Measurements from ENCODE around the gene SLC51A. TPM values are rescaled to one million over a fixed set of nuclear protein-coding genes. Genes with fewer than 3 reads are reported as not detected.

The SLC51A gene
- total RNA-seq, result not detected in 2 replicates

DNA sequence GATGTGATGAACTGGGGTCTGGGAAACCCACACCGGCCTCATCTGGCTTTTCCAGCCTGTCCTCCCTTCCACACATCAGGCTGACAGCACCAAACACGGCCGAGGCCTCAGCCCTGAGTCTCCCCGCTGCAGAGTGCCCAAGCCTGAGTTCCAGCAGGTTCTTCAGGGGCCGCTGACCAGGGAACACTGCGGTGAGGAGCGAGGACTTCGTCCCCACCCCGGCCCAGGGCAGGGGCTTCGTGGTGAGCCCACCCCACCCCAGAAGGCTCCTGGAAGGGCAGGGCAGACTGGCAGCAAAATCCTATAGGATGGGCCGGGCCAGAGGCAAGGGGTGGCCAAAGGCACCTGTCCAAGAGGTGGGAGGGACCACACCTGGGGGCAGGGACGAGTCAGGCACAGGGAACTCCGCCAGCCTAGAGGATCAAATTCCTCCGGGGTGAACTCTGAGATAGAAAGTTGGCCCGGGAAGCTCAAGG, at the start of gene SLC51A:
TSS of gene SLC51A (plus strand) at position 446 of the 476 bp plus-strand sequence. CDS start 179 bp downstream, outside the sequence.

DNA sequence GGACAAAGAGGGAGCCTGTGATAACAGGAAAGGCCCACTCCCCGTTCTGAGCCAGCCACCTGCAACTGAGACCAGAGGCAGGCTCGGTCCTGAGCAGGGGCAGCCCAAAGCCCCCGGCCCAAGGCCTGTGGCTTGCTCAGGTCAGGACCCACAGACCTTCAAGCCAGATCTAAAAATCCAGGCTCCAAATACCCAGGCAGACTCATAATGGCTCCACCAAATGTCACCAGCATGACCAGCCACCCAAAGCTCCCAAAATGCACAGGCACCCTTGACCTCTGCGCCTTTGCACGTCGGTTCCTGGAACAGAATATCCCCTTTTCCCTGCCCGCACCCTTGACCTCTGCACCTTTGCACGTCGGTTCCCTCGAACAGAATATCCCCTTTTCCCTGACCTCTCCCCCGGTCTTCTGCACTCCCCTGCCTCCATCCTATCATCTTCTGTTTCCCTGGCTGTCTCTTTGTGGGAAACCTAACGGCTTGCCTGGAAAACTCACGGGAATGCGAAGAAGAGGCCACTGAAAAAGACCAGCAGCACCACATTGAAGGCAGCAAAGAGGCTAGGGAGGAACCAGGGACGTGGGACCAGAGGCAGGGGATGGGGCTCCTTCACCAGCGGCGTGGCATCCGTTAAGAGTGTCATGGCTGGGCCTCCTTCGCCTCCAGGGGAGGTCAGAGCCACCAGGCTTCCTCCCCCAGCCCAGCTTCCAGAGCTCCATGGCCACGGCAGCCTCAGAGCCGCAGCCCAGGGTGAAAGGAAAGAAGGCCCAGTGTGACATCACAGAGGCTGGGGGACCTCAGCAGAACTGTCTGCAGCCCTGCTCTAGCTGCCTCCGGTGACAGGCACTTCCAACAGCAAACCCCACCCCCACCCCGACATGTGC, 5.4 kb upstream of the SLC51A start, which contains the start of gene ZDHHC19:
TSS of gene ZDHHC19 (minus strand) at position 728 of the 884 bp plus-strand sequence. CDS start at position 643, 85 bp downstream.

Other genes with a start within 250 kb of the SLC51A start
- gene TFRC, start 134.4 kb upstream of the SLC51A start, total RNA-seq, result 85.3 and 162 TPM in 2 replicates
- not detected in 2 replicates for gene ZDHHC19, start 5.1 kb upstream of the SLC51A start, total RNA-seq
- gene PCYT1A, start 71.2 kb downstream of the SLC51A start, total RNA-seq, result 87.4 and 97.9 TPM in 2 replicates
- gene DYNLT2B, start 101.7 kb downstream of the SLC51A start, total RNA-seq, result 10.1 and 11.1 TPM in 2 replicates
- not detected in 2 replicates for gene TM4SF19, start 121.9 kb downstream of the SLC51A start, total RNA-seq
- gene UBXN7, start 215.9 kb downstream of the SLC51A start, total RNA-seq, result 16.1 and 16.6 TPM in 2 replicates

Measured in aortic smooth muscle cell (primary cell).